HG03095 (cell line): ENCODE results near the gene FBXO42.
"Not testable (repeated sequence)": the region's sequence is repeated elsewhere in the genome, so short reads cannot be mapped to it uniquely, and the experiment has no call there.

Source experiments
- ATAC-seq: cut with Tn5 transposase; IDR thresholded peaks from one replicate; pipeline ENCODE4 v1.9.1; 2021; ENCODE audit warnings: moderate library complexity; ENCODE audit not compliant: unreplicated experiment

The FBXO42 gene

GRCh38 chr1:16222716-16223115 lies 129.6 kb downstream of the FBXO42 start:
- ATAC-seq = not testable (repeated sequence)

GRCh38 chr1:16221499-16221898 lies 130.8 kb downstream of the FBXO42 start:
- no peak for ATAC-seq

GRCh38 chr1:16219968-16220500 lies 132.2 kb downstream of the FBXO42 start:
- no peak for ATAC-seq

- no peak for ATAC-seq
These were observed 133.6 kb downstream of the FBXO42 start for GRCh38 chr1:16218674-16219071.

DNA sequence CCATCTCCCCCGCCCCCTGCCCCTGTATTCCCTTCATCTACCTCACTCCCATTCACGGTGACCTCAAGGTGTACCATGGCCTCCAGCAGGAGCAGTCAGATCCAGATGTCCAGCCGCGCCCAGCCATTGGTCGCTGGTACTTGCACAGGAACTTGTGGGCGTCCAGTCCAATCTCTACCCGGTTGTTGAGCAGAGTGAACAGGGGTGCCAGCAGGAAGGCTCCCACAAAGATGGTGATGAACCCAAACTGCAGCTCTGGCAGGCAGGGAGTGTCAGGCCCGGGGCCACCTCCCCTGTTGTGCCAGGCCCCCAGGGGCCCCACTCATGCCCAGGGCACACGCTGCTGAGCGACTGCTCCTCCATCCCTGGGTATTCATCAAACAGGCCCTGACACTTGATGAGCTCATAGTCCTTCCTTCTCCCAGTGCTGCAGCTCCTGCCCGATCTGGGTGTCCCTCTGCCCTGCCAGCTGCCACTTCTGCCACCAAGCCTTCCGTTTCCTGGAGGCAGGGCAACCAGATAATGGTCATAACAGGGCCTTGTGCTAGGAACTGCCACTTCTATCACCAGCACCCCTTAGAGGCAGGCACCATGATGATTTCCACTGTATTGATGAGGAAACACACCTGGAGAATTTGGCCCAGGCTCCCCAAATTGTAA lies 134.1 kb downstream of the FBXO42 start:
- no peak for ATAC-seq

DNA sequence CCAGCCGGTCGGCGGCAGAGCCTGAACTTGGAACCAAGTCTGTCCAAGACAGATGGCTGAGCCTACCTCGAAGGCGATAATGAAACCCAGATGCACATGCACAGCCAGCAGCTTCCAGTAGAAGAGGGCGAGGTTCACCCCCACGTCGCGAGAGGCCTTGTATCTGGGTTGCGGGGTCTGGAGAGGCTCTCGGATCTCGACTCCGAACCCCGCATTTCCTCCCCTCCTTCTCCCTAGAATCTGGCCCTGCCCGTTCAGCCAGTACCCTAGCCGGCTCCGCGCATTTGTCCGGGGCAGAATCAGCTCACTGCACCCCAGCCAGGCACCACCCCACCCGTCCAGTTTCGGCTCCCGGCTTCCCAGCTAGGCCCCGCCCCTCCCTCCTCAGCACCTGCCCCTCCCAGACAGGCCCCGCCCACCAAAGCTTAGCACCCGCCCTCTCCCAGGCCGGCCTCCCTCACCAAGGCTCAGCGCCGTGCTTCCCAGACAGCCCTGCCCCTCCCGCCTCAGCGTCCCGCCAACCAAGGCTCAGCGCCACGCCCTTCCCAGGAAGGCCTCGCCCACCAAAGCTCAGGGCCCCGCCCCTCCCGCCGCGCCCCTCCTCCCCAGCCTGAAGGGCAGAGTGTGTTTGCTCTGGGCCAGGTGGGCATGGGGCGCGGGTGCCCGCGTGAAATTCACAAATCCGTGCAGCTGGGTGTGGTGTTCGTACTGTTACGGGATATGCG lies 135.1 kb downstream of the FBXO42 start:
- ATAC-seq = peak; percentile 90

DNA sequence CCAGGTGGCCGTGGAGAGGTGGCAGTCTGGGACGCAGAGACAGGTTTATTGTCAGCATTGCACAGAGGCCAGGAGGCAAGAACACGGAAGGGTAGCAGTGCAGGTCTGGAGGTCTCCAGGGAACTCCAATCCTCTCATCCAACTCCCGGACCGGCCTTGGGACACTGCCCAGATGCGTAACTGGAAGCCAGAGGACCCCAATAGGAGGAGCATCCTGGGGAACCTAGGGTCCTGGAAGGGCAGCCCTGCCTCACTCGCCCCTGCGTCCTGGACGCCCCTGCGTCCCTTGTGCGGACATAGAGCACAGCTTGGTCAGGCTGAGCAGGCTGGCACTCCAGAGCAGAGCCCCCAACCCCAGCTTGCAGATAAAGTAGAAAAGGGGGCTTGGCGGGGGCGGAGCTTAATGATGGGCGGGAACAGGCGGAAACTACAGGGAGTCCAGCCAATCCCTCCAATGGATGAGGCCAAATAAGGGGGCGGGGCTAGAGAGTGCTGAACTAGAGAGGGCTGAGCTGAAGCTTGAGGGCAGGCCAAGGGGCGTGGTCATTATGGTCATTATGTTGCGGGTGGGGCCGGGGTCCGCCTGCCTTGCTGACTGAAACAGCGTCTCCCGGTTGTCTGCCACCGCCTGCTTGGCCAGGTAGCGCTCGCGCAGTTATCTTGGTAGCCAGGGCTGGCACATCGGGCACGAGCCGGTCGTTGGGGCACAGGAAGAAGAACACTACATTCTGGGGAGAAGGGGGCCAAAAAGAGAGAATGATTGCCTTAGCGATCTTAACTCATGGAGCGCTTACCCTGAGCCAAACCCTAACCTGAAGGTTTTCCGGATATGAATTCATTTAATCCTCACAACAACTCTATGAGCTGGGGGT lies 136.2 kb downstream of the FBXO42 start:
- no peak for ATAC-seq

GRCh38 chr1:16215240-16215639 lies 137.0 kb downstream of the FBXO42 start:
- not testable (repeated sequence) for ATAC-seq

- not testable (repeated sequence) for ATAC-seq
These were observed 138.7 kb downstream of the FBXO42 start for GRCh38 chr1:16213544-16213943.

GRCh38 chr1:16213013-16213412 lies 139.3 kb downstream of the FBXO42 start:
- ATAC-seq = no peak

- ATAC-seq = no peak
These were observed 139.9 kb downstream of the FBXO42 start, which contains the start of gene ARHGEF19 for GRCh38 chr1:16212251-16212961. Gene ARHGEF19 (minus strand): TSS chr1:16212652. CDS start chr1:16209054, 3,598 bp downstream.

- ATAC-seq = no peak
These were observed 140.5 kb downstream of the FBXO42 start for GRCh38 chr1:16211824-16212223.

DNA sequence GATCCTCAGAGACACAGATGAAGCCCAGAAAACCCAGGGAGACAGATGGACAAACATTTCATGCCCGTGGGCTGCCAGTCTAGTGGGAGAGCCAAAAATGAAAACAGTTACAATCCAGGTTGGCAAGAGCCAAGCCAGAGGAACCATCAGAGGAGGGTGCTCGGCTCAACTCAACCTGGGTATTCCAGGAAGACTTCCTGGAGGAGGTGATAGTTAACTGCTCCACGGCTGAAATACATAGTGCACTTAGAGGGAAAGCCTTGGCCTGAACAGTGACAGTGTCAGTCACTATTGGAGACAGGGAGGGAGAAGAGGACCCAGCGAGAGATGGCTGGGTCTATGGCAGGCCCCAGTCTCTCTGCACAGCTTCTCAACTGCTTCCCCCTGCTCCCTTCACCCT lies 141.7 kb downstream of the FBXO42 start:
- ATAC-seq = no peak

DNA sequence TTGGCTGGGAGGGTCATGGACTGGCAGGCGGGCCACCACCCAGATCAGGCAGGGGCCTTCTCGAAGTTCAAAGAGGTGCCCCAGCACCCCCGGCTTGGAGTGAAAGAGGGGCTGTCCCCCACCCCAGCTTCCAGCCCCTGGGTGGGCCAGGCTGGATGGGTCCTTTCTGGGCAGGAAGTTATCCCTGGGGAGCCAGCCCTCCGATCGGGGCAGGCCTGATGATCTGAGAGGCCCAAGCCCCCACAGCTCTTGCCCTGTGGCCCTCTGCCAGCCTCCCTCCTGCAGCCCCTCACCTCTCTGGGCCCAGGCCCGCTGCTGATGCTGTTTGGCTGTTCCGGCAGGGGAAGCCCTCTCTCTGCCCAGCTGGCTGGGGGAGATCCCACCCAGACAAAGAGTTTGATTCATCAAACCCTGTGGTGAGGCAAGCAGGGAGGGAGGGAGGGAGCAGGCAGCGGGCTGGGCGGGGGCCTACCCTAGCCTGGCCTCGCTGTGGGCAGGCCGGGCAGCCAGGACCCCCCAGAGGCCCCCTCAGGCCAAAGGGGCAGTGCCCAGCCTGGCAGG lies 142.4 kb downstream of the FBXO42 start:
- no peak for ATAC-seq

GRCh38 chr1:16209132-16209846 lies 143.0 kb downstream of the FBXO42 start:
- ATAC-seq = no peak

DNA sequence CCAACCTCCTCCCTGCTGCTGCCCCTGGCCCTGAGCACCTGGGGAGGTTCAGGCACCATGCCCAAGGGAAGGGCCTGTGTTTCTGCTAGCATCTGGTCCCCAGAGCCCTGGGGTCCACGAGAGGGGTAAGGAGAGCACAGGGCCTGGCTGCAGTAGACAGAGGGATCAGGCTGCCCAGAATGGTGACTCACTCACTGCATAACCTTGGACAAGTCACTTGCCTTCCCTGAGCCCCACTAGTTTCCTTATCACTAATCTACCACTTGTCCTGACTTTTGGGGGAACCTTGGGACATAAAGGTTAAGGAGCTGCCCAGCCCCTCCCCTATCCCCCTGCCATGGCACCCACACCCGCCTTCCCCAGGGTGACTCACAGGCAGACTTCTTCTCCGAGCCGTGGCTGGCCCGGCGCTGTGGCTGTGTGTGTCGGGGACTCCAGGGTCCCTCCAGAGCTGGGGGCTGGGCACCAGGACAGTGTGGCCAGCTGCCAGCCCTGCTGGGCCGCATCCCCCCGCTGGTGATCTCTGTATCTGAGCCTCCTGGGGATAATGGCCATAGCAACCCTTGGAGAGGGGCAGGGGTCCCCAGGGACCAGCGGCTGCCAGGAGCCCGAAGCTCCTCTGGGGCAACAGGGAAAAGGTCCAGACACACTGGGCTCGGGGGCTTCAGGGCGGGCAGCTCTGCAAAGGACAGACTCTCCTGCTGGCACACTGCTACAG lies 143.9 kb downstream of the FBXO42 start:
- ATAC-seq = no peak

DNA sequence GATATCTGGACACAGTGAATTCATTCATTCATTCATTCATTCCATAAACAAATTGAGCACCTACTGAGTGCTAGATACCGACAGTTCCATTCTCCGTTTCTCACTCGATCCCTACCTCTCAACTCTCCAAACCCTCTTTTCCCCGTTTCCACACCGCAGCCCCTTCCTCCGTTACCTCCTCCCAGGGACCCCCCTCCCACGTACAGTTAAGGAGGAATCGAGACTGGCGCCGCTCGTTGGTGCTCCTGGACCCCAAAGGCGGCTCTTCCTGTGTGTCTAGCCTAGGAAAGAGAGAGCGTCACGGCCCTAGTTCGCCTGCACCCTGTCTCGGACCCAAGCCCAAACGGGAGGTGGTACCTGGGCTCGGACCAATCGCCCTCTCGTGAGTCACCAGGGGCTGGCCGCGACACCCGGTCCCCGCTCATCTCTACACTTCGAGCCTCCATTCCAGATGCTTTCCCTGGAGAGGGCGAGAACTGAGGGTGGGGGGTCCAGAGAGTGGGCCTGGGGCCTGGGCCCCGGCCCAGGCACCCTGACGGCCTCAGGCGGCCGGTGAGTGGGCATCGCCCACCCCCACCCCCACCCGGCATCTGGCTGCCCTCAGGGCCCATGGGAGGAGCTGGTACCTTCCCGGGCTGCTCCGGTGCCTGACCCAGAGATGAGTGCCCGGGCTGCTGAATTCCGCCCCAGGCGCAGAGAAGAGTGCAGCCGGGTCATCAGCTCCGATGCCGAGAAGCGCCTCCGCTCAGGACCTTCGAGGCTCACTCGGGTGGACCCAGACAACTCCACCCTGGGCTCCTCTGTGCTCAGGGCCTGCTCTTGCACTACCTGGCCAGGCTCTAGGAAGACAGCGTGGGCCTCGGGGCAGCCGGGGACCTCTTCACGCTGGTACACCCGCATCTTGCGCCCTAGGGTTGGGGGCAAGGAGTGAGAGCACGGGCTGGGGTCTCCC lies 144.7 kb downstream of the FBXO42 start:
- no peak for ATAC-seq
